Measurements from ENCODE around the gene KAT2B.

KAT2B gene

GRCh38 chr3:20101041-20101440 lies 60.8 kb downstream of the KAT2B start:
- DNase-seq, result no peak

- DNase-seq, result no peak
These were observed 63.5 kb downstream of the KAT2B start for GRCh38 chr3:20103731-20104130.

- no peak for DNase-seq
These were observed 64.0 kb downstream of the KAT2B start for GRCh38 chr3:20104167-20104661.

- no peak for DNase-seq
These were observed 65.5 kb downstream of the KAT2B start for GRCh38 chr3:20105513-20106280.

GRCh38 chr3:20107722-20108121 lies 67.5 kb downstream of the KAT2B start:
- no peak for DNase-seq

- no peak for DNase-seq
These were observed 68.6 kb downstream of the KAT2B start for GRCh38 chr3:20108869-20109268.

- no peak for DNase-seq
These were observed 70.6 kb downstream of the KAT2B start for GRCh38 chr3:20110826-20111225.

GRCh38 chr3:20111836-20112235 lies 71.6 kb downstream of the KAT2B start:
- DNase-seq, result no peak

GRCh38 chr3:20121088-20121487 lies 80.8 kb downstream of the KAT2B start:
- no peak for DNase-seq

GRCh38 chr3:20123131-20123652 lies 82.9 kb downstream of the KAT2B start:
- no peak for DNase-seq

GRCh38 chr3:20125289-20125688 lies 85.0 kb downstream of the KAT2B start:
- DNase-seq, result no peak

- no peak for DNase-seq
These were observed 85.7 kb downstream of the KAT2B start for GRCh38 chr3:20125897-20126296.

- no peak for DNase-seq
These were observed 88.1 kb downstream of the KAT2B start for GRCh38 chr3:20128358-20128757.

- DNase-seq, result no peak
These were observed 89.9 kb downstream of the KAT2B start for GRCh38 chr3:20130106-20130505.

GRCh38 chr3:20136231-20136630 lies 96.0 kb downstream of the KAT2B start:
- DNase-seq, result peak; percentile 42

GRCh38 chr3:20137647-20138046 lies 97.4 kb downstream of the KAT2B start:
- no peak for DNase-seq

- DNase-seq, result no peak
These were observed 100.6 kb downstream of the KAT2B start for GRCh38 chr3:20140881-20141280.

- DNase-seq, result no peak
These were observed 101.1 kb downstream of the KAT2B start for GRCh38 chr3:20141316-20141715.

- DNase-seq, result no peak
These were observed 101.6 kb downstream of the KAT2B start for GRCh38 chr3:20141851-20142250.

GRCh38 chr3:20142517-20142916 lies 102.3 kb downstream of the KAT2B start:
- no peak for DNase-seq

- no peak for DNase-seq
These were observed 103.3 kb downstream of the KAT2B start for GRCh38 chr3:20143519-20143918.

- DNase-seq, result no peak
These were observed 105.6 kb downstream of the KAT2B start for GRCh38 chr3:20145874-20146273.

GRCh38 chr3:20146301-20146700 lies 106.1 kb downstream of the KAT2B start:
- no peak for DNase-seq

- DNase-seq, result no peak
These were observed 107.1 kb downstream of the KAT2B start for GRCh38 chr3:20147361-20147760.

GRCh38 chr3:20148466-20148865 lies 108.2 kb downstream of the KAT2B start:
- DNase-seq, result no peak
